ENCODE measurements around the gene SLC12A4. TPM values are rescaled to one million over a fixed set of nuclear protein-coding genes. Genes with fewer than 3 reads are reported as not detected.
A peak's percentile ranks its signal among the peaks of the same experiment; 100 is the strongest.

Gene SLC12A4
- total and polyA plus RNA-seq, 2 of the 13 experiments (the other 11 are each of a cell fraction or from before 2014, with no cell fraction given) = 65.1 to 84.3 TPM

DNA sequence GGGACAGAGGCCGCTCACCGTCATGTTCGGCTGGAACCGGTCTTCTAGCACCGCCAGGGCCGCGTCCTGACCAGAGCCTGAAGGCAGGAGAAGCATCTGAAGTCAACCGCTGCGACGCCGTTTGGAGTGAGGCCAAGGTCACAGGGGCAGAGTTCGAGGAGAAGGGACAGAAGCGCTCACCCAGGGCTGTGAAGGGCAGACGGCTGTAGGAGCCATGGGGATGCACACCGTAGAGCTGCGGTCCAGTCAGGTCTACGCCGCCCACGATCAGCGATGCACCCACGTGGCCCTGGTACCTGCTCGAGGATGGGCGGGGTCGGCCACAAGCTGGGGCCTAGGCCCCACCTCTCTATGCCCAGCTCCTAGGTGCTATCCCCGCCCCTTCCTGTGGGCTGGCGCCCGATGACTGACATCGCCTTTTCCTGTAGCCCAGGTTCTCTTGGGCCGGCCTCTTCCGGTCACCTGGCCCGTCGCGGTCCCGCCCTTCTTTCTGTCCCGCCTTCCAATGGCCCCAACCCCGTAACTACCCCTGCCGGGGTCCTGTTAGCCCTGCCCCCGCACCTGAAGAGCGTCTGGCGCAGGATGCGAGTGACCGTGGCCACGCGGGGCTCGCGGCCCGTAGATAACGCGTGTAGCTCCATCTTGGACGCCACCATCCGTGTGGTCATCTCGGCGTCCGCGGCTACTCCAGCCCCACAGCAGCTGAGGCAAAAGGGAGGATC is 32.9 kb downstream of the SLC12A4 start (continued):
- peak; percentile 89 for TF ChIP-seq ZNF776 (CRISPR knock-in tag; IDR thresholded peaks at IDR 0.05)
- peak; percentile 96 for TF ChIP-seq RBM39 (IDR thresholded peaks at IDR 0.05; ENCODE audit: low read depth, low read length, poor library complexity, severe bottlenecking)
- TF ChIP-seq KDM4B (CRISPR knock-in tag; IDR thresholded peaks at IDR 0.05) = peak; percentile 19; the same call in 1 of the 2 replicates
- TF ChIP-seq PHF21A (CRISPR knock-in tag; IDR thresholded peaks at IDR 0.05) = 0 out of 2 replicates have a peak, but pooled peaks have one; percentile 54
- peak; percentile 44; the same call in 1 of the 2 replicates for TF ChIP-seq HOXD1 (CRISPR knock-in tag; IDR thresholded peaks at IDR 0.05)
- peak; percentile 85; the same call in 1 of the 2 replicates for TF ChIP-seq PAX8 (CRISPR knock-in tag; IDR thresholded peaks at IDR 0.05; ENCODE audit: borderline replicate concordance)
- TF ChIP-seq ESRRA (CRISPR knock-in tag; IDR thresholded peaks at IDR 0.05; ENCODE audit: low read depth) = peak; percentile 96
- TF ChIP-seq, protein P1, sequence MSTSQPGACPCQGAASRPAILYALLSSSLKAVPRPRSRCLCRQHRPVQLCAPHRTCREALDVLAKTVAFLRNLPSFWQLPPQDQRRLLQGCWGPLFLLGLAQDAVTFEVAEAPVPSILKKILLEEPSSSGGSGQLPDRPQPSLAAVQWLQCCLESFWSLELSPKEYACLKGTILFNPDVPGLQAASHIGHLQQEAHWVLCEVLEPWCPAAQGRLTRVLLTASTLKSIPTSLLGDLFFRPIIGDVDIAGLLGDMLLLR (CRISPR knock-in tag; IDR thresholded peaks at IDR 0.05) = peak; percentile 96
- no peak; the same call in 1 of the 2 replicates for TF ChIP-seq CENPT (CRISPR knock-in tag; IDR thresholded peaks at IDR 0.05; ENCODE audit: low read depth)
- TF ChIP-seq, protein P2, sequence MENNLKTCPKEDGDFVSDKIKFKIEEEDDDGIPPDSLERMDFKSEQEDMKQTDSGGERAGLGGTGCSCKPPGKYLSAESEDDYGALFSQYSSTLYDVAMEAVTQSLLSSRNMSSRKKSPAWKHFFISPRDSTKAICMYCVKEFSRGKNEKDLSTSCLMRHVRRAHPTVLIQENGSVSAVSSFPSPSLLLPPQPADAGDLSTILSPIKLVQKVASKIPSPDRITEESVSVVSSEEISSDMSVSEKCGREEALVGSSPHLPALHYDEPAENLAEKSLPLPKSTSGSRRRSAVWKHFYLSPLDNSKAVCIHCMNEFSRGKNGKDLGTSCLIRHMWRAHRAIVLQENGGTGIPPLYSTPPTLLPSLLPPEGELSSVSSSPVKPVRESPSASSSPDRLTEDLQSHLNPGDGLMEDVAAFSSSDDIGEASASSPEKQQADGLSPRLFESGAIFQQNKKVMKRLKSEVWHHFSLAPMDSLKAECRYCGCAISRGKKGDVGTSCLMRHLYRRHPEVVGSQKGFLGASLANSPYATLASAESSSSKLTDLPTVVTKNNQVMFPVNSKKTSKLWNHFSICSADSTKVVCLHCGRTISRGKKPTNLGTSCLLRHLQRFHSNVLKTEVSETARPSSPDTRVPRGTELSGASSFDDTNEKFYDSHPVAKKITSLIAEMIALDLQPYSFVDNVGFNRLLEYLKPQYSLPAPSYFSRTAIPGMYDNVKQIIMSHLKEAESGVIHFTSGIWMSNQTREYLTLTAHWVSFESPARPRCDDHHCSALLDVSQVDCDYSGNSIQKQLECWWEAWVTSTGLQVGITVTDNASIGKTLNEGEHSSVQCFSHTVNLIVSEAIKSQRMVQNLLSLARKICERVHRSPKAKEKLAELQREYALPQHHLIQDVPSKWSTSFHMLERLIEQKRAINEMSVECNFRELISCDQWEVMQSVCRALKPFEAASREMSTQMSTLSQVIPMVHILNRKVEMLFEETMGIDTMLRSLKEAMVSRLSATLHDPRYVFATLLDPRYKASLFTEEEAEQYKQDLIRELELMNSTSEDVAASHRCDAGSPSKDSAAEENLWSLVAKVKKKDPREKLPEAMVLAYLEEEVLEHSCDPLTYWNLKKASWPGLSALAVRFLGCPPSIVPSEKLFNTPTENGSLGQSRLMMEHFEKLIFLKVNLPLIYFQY (CRISPR knock-in tag; IDR thresholded peaks at IDR 0.05; ENCODE audit: borderline replicate concordance) = no peak
- no peak for TF ChIP-seq TCF12 (IDR thresholded peaks at IDR 0.05)
- peak; percentile 52; the same call in 1 of the 2 replicates for TF ChIP-seq TCF12 (CRISPR knock-in tag; IDR thresholded peaks at IDR 0.05)
- TF ChIP-seq, protein P3, sequence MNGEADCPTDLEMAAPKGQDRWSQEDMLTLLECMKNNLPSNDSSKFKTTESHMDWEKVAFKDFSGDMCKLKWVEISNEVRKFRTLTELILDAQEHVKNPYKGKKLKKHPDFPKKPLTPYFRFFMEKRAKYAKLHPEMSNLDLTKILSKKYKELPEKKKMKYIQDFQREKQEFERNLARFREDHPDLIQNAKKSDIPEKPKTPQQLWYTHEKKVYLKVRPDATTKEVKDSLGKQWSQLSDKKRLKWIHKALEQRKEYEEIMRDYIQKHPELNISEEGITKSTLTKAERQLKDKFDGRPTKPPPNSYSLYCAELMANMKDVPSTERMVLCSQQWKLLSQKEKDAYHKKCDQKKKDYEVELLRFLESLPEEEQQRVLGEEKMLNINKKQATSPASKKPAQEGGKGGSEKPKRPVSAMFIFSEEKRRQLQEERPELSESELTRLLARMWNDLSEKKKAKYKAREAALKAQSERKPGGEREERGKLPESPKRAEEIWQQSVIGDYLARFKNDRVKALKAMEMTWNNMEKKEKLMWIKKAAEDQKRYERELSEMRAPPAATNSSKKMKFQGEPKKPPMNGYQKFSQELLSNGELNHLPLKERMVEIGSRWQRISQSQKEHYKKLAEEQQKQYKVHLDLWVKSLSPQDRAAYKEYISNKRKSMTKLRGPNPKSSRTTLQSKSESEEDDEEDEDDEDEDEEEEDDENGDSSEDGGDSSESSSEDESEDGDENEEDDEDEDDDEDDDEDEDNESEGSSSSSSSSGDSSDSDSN (CRISPR knock-in tag; IDR thresholded peaks at IDR 0.05) = peak; percentile 80; the same call in 1 of the 2 replicates
- peak; percentile 97; the same call in 1 of the 2 replicates for TF ChIP-seq ZNF598 (CRISPR knock-in tag; IDR thresholded peaks at IDR 0.05; ENCODE audit: borderline replicate concordance)
- no peak for TF ChIP-seq HNRNPUL1 (IDR thresholded peaks at IDR 0.05; ENCODE audit: low read depth, low read length)
- TF ChIP-seq SPEN (CRISPR knock-in tag; IDR thresholded peaks at IDR 0.05; ENCODE audit: low read depth) = peak; percentile 73; the same call in 1 of the 2 replicates
- 0 out of 2 replicates have a peak, but pooled peaks have one; percentile 3 for TF ChIP-seq NCOA1 (CRISPR knock-in tag; IDR thresholded peaks at IDR 0.05)
- TF ChIP-seq, protein P4, sequence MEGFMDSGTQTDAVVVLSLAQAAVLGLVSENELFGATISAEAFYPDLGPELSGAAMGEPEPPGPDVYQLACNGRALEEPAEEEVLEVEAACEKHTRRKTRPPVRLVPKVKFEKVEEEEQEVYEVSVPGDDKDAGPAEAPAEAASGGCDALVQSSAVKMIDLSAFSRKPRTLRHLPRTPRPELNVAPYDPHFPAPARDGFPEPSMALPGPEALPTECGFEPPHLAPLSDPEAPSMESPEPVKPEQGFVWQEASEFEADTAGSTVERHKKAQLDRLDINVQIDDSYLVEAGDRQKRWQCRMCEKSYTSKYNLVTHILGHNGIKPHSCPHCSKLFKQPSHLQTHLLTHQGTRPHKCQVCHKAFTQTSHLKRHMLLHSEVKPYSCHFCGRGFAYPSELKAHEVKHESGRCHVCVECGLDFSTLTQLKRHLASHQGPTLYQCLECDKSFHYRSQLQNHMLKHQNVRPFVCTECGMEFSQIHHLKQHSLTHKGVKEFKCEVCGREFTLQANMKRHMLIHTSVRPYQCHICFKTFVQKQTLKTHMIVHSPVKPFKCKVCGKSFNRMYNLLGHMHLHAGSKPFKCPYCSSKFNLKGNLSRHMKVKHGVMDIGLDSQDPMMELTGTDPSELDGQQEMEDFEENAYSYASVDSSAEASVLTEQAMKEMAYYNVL (CRISPR knock-in tag; IDR thresholded peaks at IDR 0.05; ENCODE audit: borderline replicate concordance) = no peak
